SW 1271 (cell line): ENCODE results near the gene FRMPD1.
A peak's percentile ranks its signal among the peaks of the same experiment; 100 is the strongest.

Source experiments
- DNase-seq, 2 experiments: peaks; one replicate each; lab custom pipeline; 2025; lab: John Stamatoyannopoulos, UW

The FRMPD1 gene

GRCh38 chr9:37682951-37683350 lies 32.2 kb downstream of the FRMPD1 start:
- DNase-seq: no peak

DNA sequence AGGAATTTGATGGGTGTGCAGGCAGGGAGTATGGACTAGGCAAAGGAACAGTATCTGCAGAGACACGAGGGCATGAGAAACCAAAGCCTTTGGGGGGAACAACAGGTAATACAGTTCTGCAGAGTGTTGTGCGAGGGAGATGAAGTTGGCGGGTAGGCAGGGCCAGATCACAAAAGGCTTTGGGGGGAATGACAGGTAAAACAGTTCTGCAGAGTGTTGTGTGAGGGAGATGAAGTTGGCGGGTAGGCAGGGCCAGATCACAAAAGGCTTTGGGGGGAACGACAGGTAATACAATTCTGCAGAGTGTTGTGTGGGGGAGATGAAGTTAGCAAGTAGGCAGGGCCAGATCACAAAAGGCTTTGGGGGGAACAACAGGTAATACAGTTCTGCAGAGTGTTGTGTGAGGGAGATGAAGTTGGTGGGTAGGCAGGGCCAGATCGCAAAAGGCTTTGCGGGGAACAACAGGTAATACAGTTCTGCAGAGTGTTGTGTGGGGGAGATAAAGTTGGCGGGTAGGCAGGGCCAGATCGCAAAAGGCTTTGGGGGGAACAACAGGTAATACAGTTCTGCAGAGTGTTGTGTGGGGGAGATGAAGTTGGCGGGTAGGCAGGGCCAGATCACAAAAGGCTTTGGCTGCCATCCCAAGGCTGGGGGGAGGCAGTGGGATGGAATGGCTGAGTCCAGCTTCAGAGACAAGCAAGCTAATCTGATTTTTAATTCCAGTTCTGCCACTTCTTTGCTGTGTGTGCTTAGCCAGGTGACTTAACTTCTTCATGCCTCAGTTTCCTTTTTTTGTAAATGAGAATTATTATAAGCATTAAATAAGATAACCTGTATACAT lies 33.0 kb downstream of the FRMPD1 start:
- no peak for DNase-seq

GRCh38 chr9:37692622-37693221 lies 42.0 kb downstream of the FRMPD1 start:
- no peak for DNase-seq

- no peak for DNase-seq
Observed at GRCh38 chr9:37693260-37693659, 42.5 kb downstream of the FRMPD1 start.

DNA sequence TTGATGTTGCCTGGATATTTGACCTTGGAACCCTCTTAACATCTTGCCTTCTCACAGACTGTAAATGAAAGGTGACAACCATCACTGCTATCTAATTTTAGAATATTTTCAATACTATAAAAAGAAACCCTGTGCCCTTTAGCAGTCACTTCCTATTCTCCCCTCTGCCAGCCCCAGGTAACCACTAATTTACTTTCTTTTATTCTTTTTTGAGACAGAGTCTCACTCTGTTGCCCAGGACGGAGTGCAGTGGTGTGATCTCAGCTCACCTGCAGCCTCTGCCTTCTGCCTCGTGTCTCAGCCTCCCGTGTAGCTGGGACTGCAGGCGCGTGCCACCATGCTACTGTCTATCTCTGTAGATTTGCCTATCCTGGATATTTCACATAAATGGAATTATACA lies 43.6 kb downstream of the FRMPD1 start:
- no peak for DNase-seq

DNA sequence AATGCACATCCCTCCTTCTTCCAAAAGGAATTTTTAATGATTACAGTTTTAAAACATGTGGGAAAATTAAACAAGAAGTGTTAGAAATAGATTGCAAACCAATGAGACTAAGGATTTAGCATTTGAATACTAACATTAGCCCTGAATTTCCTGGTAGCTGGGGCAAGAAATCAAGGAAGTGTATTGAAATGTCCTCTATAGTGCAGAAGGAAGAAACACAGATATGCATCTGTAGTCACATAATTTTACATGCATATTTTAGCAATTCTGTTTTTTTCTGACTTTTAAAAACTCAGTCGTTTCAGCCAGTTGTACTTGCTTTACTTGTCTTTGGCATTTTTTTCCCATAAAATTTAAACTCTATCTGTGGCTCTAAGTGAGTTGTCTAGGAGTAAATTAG lies 45.8 kb downstream of the FRMPD1 start:
- no peak for DNase-seq

GRCh38 chr9:37700131-37700530 lies 49.4 kb downstream of the FRMPD1 start:
- no peak for DNase-seq

DNA sequence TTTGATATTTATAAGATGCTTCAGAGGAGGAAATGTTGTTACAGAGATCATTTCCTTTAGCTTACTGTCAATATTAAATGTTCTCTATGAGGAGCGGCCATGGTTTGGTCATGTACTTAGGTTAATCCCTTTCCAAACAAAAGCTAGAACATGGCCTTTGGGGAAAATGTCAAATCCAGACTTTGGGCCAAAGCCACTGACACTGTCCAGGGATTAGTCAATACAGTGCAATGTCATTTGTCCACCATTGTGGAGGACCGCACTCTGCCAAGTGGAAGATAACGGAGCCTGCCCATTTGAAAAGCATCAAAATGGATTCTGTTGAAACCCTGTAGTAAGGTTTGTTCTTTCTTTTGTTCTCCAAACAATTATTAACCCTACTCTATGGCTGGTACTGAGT lies 50.1 kb downstream of the FRMPD1 start:
- DNase-seq: no peak

DNA sequence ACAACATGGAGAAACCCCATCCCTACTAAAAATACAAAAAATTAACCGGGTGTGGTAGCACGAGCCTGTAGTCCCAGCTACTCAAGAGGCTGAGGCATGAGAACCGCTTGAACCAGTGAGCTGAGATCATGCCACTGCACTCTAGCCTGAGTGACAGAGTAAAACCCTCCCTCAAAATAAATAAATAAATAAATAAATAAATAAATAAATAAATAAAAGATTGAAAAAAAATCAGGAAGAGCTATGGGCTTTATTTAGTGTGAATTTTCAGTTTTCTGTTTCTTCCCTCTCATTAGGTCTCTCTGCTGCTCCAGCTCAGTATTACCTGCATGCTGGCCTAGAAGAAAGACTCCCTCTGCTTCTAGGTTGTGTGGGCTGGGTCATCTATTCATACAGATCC lies 55.0 kb downstream of the FRMPD1 start:
- no peak for DNase-seq

GRCh38 chr9:37706290-37706689 lies 55.5 kb downstream of the FRMPD1 start:
- DNase-seq: peak in 1 of 2 experiments; percentile 2

DNA sequence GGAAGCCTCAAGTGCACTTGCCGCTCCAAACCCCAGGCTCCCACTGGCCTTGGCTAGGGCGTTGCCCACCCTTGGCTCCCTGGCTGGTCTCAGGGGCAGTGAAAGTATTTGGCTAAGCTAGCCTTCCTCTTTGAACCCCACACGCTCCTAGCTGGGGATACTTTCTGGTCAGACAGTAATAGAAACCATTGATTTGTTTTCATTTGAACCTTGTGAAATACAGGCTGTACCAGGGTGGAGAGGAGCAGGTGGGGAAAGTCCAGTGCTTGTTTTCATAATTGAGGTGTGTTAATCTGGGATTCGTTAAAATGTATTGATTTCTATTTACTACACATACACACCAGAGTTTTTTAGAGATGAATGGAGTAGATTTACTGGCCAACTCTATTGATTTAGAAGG lies 57.0 kb downstream of the FRMPD1 start:
- no peak for DNase-seq

DNA sequence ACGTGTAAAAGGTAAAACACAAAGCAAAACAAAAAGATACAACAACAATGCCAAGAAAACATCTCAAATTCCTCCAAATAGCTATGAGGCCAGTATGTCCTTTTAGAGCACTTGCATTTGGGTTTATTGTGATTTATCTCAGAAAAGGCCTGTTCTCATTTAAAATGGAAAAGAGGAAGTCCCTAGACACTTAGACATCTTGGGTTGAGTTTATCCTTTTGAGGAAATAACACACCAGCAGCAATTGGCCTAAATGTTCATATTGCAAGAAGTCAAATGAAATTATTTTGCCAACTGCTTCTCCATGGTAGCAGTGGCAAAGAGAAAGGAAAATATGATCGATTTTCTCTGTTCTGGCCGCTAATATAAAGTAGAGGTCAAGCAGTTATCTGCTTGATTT lies 59.3 kb downstream of the FRMPD1 start:
- no peak for DNase-seq

DNA sequence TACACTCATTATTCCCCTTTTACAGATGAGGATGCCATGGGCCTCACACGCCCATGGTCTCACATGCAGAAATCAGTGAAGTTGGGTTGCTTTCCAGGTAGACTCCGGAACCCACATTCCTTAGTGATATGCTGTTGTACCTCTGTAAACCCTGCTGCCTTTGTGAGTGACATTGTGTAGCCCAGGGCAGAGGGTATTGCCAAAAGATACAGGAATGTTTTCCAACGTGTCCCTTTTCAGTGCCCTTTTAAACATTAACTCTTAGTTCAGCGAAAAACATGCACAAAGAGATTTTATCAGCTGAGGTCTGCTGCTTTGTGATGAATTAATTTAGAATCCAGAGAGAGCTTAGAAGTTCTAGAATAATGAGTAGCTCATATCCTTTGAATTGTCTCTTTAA lies 64.5 kb downstream of the FRMPD1 start:
- DNase-seq: no peak

DNA sequence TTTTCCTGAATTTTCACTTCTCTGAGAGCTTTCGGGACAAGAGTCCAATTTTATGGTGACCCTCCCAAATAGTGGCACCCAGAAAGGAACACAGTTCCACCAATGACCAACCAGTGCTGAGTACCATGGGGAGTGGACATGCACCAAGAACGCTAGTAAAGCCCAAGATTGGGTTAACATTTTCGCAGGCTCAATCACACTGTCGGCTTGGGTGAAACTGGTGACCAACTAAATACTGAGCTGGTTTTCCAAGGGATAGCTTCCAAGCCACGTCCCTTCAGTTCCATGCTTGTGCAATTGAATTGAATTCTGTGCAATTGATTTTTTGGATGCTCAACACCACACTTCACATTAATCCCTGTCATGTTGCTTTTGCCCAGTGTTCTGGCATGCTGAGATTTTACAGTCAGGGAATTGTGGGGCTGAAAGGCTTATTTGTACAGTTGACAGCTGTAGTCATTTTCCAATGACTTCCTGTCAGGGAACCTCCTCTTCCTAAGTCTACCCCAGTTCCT lies 65.3 kb downstream of the FRMPD1 start:
- DNase-seq: no peak

DNA sequence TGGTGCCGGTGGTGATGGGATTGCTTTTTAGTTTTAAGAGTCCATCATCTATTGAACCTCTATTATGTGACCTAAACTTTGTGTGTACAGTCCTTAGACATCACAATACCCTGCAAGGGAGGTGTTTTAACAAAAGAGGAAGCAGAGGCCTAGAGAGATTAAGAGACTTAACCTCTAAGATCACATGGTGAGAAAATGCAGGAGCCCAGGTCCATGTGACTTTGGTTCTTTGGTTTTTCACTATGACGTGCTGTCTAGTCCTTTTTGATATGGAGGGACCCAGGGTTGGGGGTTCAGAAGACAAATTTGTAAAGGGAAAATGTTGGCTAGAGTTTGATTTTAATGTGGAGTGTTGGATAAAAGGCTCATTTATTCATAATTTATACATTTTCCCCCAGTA lies 68.8 kb downstream of the FRMPD1 start:
- no peak for DNase-seq

DNA sequence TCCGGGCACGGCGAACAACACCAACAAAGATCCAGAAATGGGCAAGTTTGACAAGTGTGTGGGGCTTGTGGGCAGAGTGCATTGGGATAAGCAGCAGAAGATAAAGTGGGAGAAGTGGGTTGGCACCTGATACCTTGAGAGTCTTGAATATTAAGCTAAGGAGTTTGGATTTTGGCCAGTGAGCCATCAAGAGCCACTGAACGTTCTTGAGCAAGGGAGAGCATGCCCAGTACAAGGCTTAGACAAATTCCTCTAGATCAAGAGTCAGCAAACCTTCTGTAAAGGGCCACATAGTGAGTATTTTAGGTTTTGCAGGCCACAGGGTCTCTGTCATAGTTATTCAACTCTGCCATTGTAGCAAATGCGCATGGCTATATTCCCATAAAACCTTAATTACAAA lies 76.3 kb downstream of the FRMPD1 start:
- DNase-seq: no peak

DNA sequence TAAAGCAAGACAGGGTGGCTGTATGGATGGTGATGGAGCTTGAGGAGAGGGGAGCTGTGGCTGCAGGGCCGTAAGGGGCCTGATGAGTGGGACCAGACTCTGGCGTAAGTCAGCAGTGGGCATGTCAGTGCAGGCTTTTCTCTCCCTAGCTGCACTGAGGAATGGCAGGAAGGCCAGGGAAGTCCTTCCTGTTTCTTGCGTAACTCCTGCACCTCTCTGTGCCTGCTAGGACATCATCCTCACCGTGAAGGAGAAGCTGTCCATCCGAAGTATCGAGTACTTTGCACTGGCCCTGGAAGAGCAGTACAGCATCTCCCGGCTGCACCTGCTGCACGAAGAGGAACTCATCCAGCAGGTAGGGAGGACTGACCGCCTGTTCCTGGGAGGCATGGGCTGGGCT lies 78.7 kb downstream of the FRMPD1 start:
- DNase-seq: no peak

DNA sequence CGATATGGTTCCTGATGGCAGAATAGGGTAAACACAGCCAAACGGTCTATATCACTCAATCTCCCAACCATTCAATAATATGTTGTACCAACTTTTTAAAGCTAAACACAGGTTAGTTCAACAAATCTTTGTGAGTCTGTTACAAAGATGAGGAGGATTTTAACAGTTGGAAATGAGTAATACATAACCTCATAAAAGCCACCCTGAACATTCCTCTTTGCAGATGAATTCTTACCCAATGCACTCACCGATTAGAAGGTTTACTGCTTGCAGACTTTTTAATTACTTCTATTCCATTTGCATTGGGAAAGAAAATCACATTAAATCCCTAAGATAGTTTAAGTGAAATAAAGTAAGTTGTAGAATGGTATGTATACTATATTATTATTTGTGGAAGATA lies 79.5 kb downstream of the FRMPD1 start:
- no peak for DNase-seq

- no peak for DNase-seq
Observed at GRCh38 chr9:37730839-37731238, 80.1 kb downstream of the FRMPD1 start.

- no peak for DNase-seq
Observed at GRCh38 chr9:37732086-37732741, 81.5 kb downstream of the FRMPD1 start.

DNA sequence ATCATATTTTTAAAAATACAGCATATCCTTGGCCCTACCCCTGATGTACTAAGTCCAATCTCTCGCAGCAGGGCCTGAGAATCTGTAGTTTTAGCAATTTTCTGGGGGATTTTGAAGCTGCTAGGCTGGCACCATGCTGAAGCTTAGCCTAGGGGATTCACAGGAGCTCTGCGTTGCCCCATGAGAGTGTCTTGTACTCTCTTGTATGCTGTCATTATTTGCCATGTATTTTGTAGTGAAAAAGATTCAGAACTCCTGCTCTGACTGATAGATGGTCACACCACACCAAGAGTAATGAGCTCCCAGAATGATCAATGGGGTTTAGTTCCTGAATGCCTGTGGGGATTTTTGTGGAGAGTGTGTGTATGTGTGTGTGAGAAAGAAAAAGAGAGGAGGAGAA lies 82.2 kb downstream of the FRMPD1 start:
- DNase-seq: no peak

DNA sequence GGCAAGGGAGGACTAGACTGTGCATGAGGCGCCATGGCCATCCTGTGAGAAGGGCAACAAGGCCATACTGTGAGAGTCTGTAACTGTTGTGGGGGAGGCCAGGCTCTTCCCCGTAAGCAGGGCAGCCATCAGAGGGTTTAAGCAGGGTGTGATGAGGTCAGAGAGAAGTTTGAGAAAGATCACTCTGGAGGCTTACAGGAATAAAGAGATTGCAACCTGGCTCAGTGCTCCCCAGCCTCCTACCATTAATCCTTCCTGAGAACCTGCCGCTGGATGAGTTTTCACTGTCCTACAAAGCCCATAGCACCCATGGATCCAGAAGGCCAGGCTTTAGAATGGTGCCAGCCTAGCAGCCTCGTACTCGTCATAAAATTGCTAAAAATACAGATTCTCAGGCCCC lies 88.5 kb downstream of the FRMPD1 start:
- DNase-seq: no peak

- DNase-seq: no peak
Observed at GRCh38 chr9:37740128-37740527, 89.4 kb downstream of the FRMPD1 start.
